Heart left ventricle (tissue), 16 donors: ENCODE results near the gene CPD. TPM values are rescaled to one million over a fixed set of nuclear protein-coding genes. Genes with fewer than 3 reads are reported as not detected.

ENCODE experiments used
- ATAC-seq, 4 donors: fragments of 200-7000 bp; cut with Tn5 transposase; one replicate each; pipeline ENCODE4 v1.9.1; 2020 to 2022; ENCODE audit warnings: moderate library complexity in 4 of 4, mild to moderate bottlenecking in 3 of 4, moderate number of reproducible peaks in 1 of 4
- DNase-seq, 5 donors: peaks; one replicate each; pipeline ENCODE4 v3.0.0-alpha.2; 2020
- H3K27ac ChIP-seq, 12 donors: fragments of 200-600 bp; sonication (generic) in 4 of 12; one replicate each; pipeline versions ENCODE4 v1.5.0 to v1.8.0; 2016 to 2022; ENCODE audit warnings: mild to moderate bottlenecking in 2 of 12
- H3K27me3 ChIP-seq, 9 donors: fragments of 200-600 bp; sonication (generic) in 2 of 9; one replicate each; pipeline versions ENCODE4 v1.5.1 to v1.8.0; 2016 to 2022; ENCODE audit warnings: mild to moderate bottlenecking in 3 of 9
- H3K36me3 ChIP-seq, 9 donors: fragments of 200-600 bp; sonication (generic) in 2 of 9; one replicate each; pipeline versions ENCODE4 v1.5.0 to v1.8.0; 2018 to 2022; ENCODE audit warnings: mild to moderate bottlenecking in 2 of 9
- H3K4me1 ChIP-seq, 12 donors: fragments of 200-600 bp; sonication (generic) in 4 of 12; one replicate each; pipeline versions ENCODE4 v1.5.0 to v1.8.0; 2016 to 2022; ENCODE audit warnings: mild to moderate bottlenecking in 3 of 12
- H3K4me3 ChIP-seq, 12 donors: fragments of 200-600 bp; sonication (generic) in 4 of 12; one replicate each; pipeline versions ENCODE4 v1.5.0 to v1.8.0; 2017 to 2022; ENCODE audit warnings: mild to moderate bottlenecking in 9 of 12, moderate library complexity in 4 of 12
- H3K9me3 ChIP-seq, 12 donors: fragments of 200-600 bp; sonication (generic) in 4 of 12; one replicate each; pipeline versions ENCODE4 v1.5.0 to v1.8.0; 2016 to 2022; ENCODE audit warnings: mild to moderate bottlenecking in 1 of 12
- POLR2A ChIP-seq, 2 donors: fragments of 450-650 bp; IDR thresholded peaks; one replicate each; pipeline ENCODE4 v1.6.1; 2017; ENCODE audit warnings: antibody characterized with exemption in 2 of 2, mild to moderate bottlenecking in 2 of 2, moderate library complexity in 2 of 2
- WGBS, 4 donors: extraction: QIAGEN DNeasy Blood & Tissue Kit in 2 of 4; methylation state at CpG; one replicate each; pipeline versions ENCODE4 v1.1.5 to v1.1.7; 2013 to 2018; 5-methylcytosine and 5-hydroxymethylcytosine counted together
- intact Hi-C, 10 donors: fragments of 100-400 bp; cut with DNase I; formaldehyde crosslinking; loops; one replicate each; pipeline versions ENCODE4 v1.11.1 to v1.14.2; 2022
- polyA plus RNA-seq, 2 donors: library from polyadenylated mRNA; stranded (reverse); fragments of 200-250 nt; gene quantifications; one replicate each; pipeline ENCODE4 v1.2.3, GENCODE V29; 2013
- total RNA-seq, 9 donors: library from RNA; depleted of rRNA in 2 of 9; stranded (reverse); fragments of >200 nt in 2 of 9; fragmentation: NEBNext Ultra II Directional in 3 of 9; extraction: Animal tissue kit (Norgen Biotek cat#: 25700) in 3 of 9; gene quantifications; one replicate each; pipeline versions ENCODE4 v1.1.0 to v1.2.4, GENCODE V29; 2016 to 2023
- TF ChIP-seq, protein P1 (sequence below), 12 donors: fragments of 200-600 bp; sonication (generic) in 4 of 12; IDR thresholded peaks; one replicate each; pipeline versions ENCODE4 v1.5.0 to v1.8.0; 2018 to 2022; ENCODE audit warnings: antibody characterized with exemption in 12 of 12, mild to moderate bottlenecking in 5 of 12
- donor health status: ischemic (EF 13 %, LVEDD 7.1; RV severe dilation, severe dysfunction).
- donor health status: healthy with polysubstance abuse.
- donor health status: DM: no; HTN: yes; CAD: no.
- donor health status: DM: no; HTN: no; CAD: no.
- donor health status: ischemic (EF 25% LVEDD 6.9; RV normal size, moderate dysfunction).
- donor health status: ischemic (EF 25% LVEDD 5.7; RV mildly dilated, moderate dysfunction).
- donor health status: healthy.
- donor health status: DM: yes; HTN: yes; CAD: no.
- donor health status: ischemic (EF 35%, LVEDD 5.7; RV mildly dilated, moderate dysfunction).
- donor health status: nonischemic (EF 11% LVEDD 7.7; RV severe dilation, severe dysfunction).
- donor health status: DM: yes; HTN: yes; CAD: no.
- donor health status: PGD.
- donor health status: ischemic (EF 29% LVEDD 5.4; RV normal size, mild dysfunction).
- donor health status: nonischemic (EF 23%, LVEDD 6.1; RV moderate dilation, normal function).

CPD gene
- total and polyA plus RNA-seq, 11 donors: 3.6 to 54.2 (median 31.8) TPM

DNA sequence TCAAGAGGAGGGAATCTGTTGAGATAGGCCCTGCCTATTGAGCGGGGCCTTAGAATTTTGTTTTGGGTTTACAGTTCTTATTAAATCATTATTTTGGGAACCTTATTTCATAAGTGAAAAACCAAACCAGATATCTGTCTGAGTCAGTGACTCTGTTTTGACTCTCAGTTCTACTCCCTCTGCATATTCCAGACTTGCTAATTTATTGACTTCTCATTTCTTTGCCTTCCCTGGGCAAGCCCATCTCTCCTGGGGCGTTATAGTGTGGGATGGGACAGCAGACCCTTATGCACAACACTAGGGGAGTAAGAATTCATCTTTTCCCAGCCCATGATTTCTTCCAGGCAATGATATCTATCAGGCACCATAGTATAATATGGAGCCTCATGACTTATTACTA is 45.7 kb downstream of the CPD start:
- H3K36me3 ChIP-seq: peaks cover 0 to 92% (median 66%) of the 10 kb centered on the region in 9 donors
- intact Hi-C loops: no loop called here
- H3K9me3 ChIP-seq: no peaks in the 10 kb centered on the region
- no peak overlapping the region for H3K27ac ChIP-seq
- 95 to 100% (median 97%) methylated on average over 2 of the region's 2 CpGs for WGBS, 4 donors
- DNase-seq (no peak), ATAC-seq (no peak)
- H3K27me3 ChIP-seq: no peaks in the 10 kb centered on the region
- H3K4me3 ChIP-seq: no peak overlapping the region
- peaks cover 0 to 11% (median 0%) of the 10 kb centered on the region in 12 donors for H3K4me1 ChIP-seq
- TF ChIP-seq POLR2A (IDR thresholded peaks at IDR 0.05): no peak
- TF ChIP-seq, protein P1, sequence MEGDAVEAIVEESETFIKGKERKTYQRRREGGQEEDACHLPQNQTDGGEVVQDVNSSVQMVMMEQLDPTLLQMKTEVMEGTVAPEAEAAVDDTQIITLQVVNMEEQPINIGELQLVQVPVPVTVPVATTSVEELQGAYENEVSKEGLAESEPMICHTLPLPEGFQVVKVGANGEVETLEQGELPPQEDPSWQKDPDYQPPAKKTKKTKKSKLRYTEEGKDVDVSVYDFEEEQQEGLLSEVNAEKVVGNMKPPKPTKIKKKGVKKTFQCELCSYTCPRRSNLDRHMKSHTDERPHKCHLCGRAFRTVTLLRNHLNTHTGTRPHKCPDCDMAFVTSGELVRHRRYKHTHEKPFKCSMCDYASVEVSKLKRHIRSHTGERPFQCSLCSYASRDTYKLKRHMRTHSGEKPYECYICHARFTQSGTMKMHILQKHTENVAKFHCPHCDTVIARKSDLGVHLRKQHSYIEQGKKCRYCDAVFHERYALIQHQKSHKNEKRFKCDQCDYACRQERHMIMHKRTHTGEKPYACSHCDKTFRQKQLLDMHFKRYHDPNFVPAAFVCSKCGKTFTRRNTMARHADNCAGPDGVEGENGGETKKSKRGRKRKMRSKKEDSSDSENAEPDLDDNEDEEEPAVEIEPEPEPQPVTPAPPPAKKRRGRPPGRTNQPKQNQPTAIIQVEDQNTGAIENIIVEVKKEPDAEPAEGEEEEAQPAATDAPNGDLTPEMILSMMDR (IDR thresholded peaks at IDR 0.05): no peak

DNA sequence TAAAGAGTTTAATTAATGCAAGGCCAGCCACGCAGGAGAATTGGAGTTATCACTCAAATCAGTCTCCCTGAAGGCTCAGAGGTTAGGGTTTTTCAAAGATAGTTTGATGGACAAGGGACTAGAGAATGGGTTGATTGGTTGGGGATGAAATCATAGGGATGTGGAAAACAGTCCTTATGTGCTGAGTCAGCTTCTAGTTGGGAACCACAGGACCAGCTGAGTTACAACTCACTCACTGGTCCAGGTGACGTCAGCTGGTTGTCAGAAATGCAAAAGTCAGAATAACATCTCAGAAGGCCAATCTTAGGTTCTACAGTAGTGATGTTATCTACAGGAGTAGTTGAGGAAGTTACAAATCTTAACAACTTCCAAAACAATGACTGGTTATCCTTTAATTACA is 47.6 kb downstream of the CPD start:
- no peak for TF ChIP-seq POLR2A (IDR thresholded peaks at IDR 0.05)
- TF ChIP-seq, protein P1 (IDR thresholded peaks at IDR 0.05): no peak
- no peak overlapping the region for H3K27ac ChIP-seq
- ATAC-seq: no peak
- no peak overlapping the region for H3K4me3 ChIP-seq
- no peaks in the 10 kb centered on the region for H3K27me3 ChIP-seq
- peaks cover 0 to 80% (median 64%) of the 10 kb centered on the region in 9 donors for H3K36me3 ChIP-seq
- WGBS, 4 donors: 95 to 98% (median 96%) methylated on average over 2 of the region's 2 CpGs
- intact Hi-C loops: loop anchor here in 1 of 10 donors (5.0 kb wide), 1 partner anchor 84 kb away; no protein-coding TSS in a partner anchor
- H3K4me1 ChIP-seq: peaks cover 0 to 13% (median 0%) of the 10 kb centered on the region in 12 donors
- DNase-seq: no peak
- H3K9me3 ChIP-seq: no peaks in the 10 kb centered on the region

GRCh38 chr17:30427611-30428010 is 48.9 kb downstream of the CPD start:
- DNase-seq (no peak), ATAC-seq (no peak)
- Histone ChIP-seq H3K4me3 (no peak overlapping the region), H3K4me1 (peaks cover 0 to 13% (median 0%) of the 10 kb centered on the region in 12 donors), H3K9me3 (no peaks in the 10 kb centered on the region), H3K27ac (no peak overlapping the region), H3K36me3 (peaks cover 0 to 77% (median 65%) of the 10 kb centered on the region in 9 donors), H3K27me3 (no peaks in the 10 kb centered on the region)
- intact Hi-C loops: loop anchor here in 1 of 10 donors (5.0 kb wide), 1 partner anchor 85 kb away; no protein-coding TSS in a partner anchor
- WGBS, 4 donors: 96 to 100% (median 98%) methylated on average over 1 of the region's 1 CpG
- TF ChIP-seq POLR2A (IDR thresholded peaks at IDR 0.05): no peak
- TF ChIP-seq, protein P1 (IDR thresholded peaks at IDR 0.05): no peak

DNA sequence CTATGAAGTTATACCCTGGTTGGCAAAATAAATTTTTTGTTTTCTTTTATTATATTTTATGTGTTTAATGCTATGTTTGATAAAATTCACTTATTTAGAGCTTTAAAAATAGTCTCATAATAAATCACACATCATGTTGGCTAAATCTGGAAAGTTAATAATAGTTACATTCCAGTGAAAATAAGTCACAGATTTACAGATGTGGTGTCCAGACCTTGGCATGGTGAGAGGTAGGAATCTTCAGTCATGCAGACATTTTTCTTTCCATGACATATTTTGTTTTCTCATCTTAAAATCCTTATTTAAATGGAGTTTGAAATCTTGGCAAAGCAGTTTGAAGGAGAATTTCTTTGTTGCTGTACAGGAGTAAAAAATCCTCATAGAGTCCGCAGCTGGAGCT is 50.4 kb downstream of the CPD start:
- Histone ChIP-seq H3K4me1 (peaks cover 0 to 18% (median 0%) of the 10 kb centered on the region in 12 donors), H3K27me3 (no peaks in the 10 kb centered on the region), H3K9me3 (no peaks in the 10 kb centered on the region), H3K36me3 (peaks cover 0 to 77% (median 61%) of the 10 kb centered on the region in 9 donors), H3K4me3 (no peak overlapping the region), H3K27ac (peak overlapping the region in 1 of 12 donors; percentile 8)
- WGBS, 4 donors: 82 to 91% (median 86%) methylated on average over 1 of the region's 1 CpG
- intact Hi-C loops: loop anchor here in 1 of 10 donors (5.0 kb wide), 1 partner anchor 87 kb away; no protein-coding TSS in a partner anchor
- TF ChIP-seq POLR2A (IDR thresholded peaks at IDR 0.05): no peak
- TF ChIP-seq, protein P1 (IDR thresholded peaks at IDR 0.05): no peak
- DNase-seq (no peak), ATAC-seq (no peak)
